GM18951 (cell line): ENCODE results near the gene RBM20.

Experiments used
- POLR2A ChIP-seq: IDR thresholded peaks from 4 replicates; pipeline ENCODE4 v1.6.1; 2011; ENCODE audit warnings: mild to moderate bottlenecking; ENCODE audit not compliant: insufficient read length, insufficient read depth; ENCODE audit errors: extremely low read depth
- in situ Hi-C: fragments of 300-500 bp; cut with MboI; formaldehyde crosslinking; loops from one replicate; pipeline ENCODE4 v1.12.0; 2022; ENCODE audit warnings: low sequenced_read_pairs, mixed read lengths, inconsistent platforms; ENCODE audit not compliant: unreplicated experiment

RBM20 gene

DNA sequence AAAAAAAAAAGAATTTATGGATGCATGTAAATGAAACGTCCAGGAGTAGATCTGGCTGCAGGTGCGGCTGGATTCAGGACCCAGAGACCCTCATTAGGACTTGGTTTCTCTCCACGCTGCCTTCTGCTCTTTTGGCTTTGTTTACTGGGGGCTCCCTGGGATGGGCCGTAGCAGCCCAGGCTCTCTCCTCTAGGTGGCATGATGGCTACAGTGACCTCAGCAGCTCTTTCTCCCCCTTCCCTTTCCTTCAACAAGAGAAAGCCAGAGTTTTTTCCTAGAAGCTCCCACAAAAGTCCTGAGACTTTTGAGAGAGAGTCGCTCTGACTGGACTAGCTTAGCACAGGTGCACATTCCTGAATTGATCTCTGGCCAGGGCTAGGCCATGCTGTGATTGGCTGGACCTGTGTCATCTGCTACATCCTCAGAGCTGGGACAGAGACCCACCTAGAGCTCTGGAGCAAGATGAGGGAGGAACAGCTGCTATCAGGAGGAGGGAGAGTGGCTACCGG lies 159.7 kb downstream of the RBM20 start:
- TF ChIP-seq POLR2A = no peak
- in situ Hi-C loops = no loop called here

DNA sequence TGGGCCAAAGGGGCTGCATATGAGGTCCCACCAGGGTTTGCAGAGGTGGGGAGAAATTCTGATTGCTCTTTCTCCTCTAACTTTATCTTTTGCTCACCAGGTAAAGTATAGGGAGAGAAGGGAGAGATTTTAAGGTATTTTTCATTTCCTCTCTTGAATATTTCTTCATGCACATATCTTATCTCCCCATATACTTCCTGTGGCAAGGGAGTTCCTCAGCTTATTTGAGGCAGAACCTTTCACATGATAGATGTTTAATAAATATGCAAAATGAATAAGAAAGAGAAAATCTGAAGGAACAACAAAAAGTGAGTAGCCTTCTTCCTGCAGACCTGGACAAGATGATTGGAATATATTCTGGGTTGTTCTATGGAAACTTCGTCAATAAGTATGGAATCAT lies 160.2 kb downstream of the RBM20 start:
- in situ Hi-C loops = no loop called here

DNA sequence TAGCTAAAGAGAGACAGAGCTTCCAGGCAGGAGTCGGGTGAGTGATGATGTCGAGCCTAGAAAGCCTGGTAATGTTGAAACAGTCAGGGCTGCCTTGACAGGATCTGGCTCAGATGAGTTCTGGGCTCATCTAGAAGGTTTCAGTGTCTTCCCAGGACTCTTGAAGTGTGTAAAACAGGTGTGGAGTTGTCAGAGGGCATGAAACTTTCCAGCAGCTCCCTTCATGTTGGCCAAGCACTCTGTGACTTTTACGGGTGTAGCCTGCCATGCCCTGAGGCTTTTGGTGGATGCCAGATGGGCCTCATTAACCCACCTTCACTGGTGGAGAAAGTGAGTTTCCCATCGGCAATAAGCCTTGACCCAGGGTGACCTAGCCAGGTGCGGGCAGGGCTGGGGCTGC lies 161.2 kb downstream of the RBM20 start:
- in situ Hi-C loops = loop anchor here (5.0 kb wide), 1 partner anchor 87 kb away; no protein-coding TSS in a partner anchor

More for the DNA sequence above, 160.2 kb downstream of the RBM20 start:
- no peak for TF ChIP-seq POLR2A

DNA sequence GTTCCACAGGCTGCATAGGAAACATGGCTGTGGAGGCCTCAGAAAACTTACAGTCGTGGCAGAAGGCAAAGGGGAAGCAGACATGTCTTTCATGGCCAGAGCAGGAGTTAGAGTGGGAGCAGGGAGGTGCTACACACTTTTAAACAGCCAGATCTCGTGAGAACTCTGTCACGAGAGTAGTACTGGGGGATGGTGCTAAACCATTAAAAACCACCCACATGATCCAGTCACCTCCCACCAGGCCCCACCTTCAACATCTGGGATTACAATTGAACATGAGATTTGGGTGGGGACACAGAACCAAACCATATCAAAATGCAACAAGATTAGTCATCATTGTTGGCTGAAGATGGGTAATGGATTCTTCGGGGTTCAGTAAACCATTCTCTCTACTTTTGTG lies 162.2 kb downstream of the RBM20 start:
- TF ChIP-seq POLR2A = no peak
- in situ Hi-C loops = loop anchor here (5.0 kb wide), 1 partner anchor 86 kb away; no protein-coding TSS in a partner anchor

More for the DNA sequence above, 161.2 kb downstream of the RBM20 start:
- TF ChIP-seq POLR2A = no peak

DNA sequence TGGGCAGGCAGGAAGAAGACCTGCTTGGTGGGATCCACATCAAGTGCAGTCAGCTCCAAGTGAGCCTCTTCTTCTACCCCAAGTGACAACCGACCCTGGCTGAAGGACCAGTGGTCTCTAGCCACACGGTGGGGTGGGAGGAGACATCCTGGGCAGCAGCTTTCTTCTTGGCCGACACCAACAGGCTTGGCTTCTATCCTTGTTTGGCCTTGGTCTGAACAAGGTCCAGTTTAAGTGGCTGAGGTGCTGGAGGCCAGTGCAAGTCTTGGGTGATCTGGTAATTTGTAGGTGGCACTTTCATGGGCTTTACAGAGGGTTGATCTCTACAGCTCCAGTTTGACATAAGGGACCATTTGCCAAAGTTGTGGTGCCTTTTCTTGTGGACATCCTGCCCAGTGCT lies 164.0 kb downstream of the RBM20 start:
- in situ Hi-C loops = loop anchor here (5.0 kb wide), 1 partner anchor 84 kb away; no protein-coding TSS in a partner anchor

DNA sequence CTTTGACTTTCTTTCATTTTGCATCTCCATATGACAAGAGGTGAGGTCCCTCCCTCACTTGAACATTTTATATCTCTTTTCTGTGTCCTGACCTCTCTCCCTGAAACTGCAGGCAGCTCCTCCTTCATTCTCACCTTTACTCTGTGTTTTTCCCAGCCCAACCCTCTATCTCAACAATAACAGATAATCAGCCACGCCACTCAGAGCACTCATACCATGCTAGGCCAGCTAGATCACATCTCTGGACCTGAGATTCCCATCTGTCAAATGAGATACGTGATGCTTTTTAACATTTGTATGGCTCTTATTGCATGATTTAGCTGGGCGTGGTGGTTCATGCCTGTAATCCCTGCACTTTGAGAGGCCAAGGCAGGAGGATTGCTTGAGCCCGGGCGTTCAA lies 164.5 kb downstream of the RBM20 start:
- in situ Hi-C loops = loop anchor here (5.0 kb wide), 1 partner anchor 84 kb away; no protein-coding TSS in a partner anchor
- TF ChIP-seq POLR2A = no peak

More for the DNA sequence above, 164.0 kb downstream of the RBM20 start:
- TF ChIP-seq POLR2A = no peak

DNA sequence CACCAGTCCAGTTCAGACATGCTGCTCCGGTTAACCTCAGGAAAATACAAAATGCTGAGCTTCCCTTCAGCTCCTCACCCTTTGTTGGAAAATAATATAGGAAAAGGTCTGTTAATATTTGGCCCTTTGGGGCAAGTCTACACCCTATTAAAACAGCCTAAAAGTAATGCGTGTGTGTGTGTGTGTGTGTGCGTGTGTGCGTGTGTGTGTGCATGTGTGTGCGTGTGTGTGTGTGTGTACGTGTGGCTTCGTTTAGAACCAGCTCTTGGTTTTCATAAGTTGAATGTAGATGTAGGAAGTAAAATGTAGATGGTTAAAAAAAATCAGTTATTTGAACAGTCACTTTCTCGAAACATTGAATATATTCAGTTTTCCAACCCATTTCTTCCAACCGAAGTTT lies 166.5 kb downstream of the RBM20 start:
- in situ Hi-C loops = no loop called here

DNA sequence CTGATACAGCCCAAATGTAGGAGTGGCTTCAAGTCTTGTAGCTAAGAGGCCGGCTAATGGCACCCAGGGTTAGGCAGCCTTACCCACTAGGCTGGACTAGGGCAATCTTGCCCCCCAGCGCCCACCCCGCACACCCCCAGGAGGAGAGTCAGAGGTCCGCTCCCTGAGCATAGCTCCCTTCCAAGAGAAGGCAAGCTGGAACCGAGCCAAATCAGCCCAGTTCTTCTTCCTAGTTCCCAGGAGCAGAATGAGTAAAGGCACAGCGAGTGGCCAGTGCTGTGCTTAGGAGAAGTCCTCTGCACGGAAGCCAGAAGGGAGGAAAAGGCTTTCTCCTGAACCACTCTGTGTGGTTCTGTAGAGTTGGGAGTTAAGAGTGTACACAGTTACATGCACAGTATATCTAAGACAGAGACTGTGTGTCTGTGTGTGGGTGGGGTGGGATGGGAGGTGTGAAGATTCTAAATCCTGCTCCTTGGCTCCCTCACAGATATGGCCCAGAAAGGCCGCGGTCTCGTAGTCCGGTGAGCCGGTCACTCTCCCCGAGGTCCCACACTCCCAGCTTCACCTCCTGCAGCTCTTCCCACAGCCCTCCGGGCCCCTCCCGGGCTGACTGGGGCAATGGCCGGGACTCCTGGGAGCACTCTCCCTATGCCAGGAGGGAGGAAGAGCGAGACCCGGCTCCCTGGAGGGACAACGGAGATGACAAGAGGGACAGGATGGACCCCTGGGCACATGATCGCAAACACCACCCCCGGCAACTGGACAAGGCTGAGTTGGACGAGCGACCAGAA lies 167.8 kb downstream of the RBM20 start:
- no peak for TF ChIP-seq POLR2A
- in situ Hi-C loops = no loop called here

More for the DNA sequence above, 166.5 kb downstream of the RBM20 start:
- TF ChIP-seq POLR2A = no peak

DNA sequence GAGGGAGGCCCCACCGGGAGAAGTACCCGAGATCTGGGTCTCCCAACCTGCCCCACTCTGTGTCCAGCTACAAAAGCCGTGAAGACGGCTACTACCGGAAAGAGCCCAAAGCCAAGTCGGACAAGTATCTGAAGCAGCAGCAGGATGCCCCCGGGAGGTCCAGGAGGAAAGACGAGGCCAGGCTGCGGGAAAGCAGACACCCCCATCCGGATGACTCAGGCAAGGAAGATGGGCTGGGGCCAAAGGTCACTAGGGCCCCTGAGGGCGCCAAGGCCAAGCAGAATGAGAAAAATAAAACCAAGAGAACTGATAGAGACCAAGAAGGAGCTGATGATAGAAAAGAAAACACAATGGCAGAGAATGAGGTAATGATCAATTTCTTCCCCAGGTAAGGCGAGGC lies 168.4 kb downstream of the RBM20 start:
- TF ChIP-seq POLR2A = no peak
- in situ Hi-C loops = no loop called here

DNA sequence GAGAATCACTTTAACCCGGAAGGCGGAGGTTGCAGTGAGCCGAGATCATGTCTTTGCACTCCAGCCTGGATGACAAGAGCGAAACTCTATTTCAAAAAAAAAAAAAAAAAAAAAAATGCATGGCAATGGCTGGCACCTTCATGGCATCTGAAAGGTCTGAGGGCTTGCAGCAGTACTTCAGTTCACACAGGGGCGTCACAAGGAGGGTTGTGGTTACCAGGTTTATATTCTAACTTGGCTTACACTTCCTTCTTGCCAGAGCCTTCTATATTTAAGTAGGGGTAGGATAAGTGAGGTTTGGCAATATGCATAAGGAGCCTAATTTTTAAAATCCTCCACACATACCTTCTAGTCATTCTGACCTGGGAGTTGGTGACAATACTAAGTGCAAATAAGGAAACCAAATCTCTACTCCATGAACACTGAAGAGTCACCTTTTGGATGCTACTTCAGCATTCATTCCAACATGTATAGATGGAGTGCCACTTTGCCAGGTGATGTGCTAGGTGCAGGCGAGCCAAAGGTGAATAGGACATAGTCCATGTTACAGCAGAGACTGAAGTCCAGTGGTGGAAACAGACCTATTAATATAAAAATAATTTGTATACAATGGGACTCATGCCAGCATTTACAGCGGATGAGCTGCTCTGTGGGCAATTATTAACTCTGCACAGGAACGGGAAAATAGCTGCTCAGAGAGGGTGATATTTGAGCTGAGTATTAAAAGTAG lies 169.8 kb downstream of the RBM20 start:
- in situ Hi-C loops = no loop called here
- TF ChIP-seq POLR2A = no peak

DNA sequence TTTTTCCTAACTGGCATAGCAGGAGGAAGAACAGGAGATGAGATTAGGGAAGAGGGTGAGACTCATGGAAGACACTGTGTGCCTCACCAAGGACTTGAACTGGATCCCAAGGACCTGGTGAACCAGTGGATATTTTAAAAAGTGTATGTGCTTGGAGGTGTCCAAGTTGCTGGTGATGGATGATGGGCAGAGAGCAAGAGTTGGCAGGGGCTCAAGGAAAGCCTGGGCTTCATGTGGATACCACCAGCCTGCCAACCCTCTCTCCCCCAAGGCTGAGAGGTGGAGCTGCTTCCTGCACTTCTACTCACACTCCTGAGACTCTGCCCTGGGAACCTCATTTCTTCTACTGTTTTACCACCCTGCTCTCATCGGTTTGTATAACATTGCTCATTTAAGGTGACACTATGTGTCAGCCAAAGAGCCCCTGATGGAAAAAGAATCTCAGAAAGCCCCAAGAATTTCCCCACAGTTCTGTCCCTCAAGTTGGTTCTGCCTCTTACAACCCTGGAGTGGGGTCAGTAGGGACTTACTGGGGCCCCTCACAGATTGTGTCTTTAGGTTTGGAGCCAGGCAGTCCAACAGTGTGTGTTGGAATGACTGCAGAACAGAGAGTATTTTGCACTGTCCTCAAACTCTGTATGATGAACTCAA lies 171.3 kb downstream of the RBM20 start:
- TF ChIP-seq POLR2A = no peak
- in situ Hi-C loops = no loop called here

DNA sequence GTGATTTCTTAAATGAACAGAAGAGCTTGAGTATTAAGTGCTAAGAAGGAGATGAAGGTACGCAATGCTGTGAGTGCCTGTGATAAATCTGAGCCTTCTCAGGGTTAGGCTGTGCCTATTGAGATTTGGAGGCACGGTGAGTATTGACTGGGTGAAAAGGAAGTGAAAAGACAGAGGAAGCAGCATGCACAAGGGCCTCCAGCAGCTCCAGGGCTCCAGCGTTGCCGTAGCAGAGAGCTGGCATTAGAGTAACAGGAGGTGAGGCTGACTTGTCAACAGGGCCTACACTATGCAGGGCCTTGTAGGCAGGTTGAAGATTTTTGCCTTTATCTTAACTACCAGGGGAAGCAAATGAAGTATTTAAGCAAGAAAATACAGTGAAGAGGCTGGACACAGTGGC lies 173.5 kb downstream of the RBM20 start:
- in situ Hi-C loops = no loop called here

More for the DNA sequence above, 173.5 kb downstream of the RBM20 start:
- TF ChIP-seq POLR2A = no peak
